ENCODE measurements around the gene GPR132. TPM values are rescaled to one million over a fixed set of nuclear protein-coding genes. Genes with fewer than 3 reads are reported as not detected.
"Not testable (repeated sequence)": the region's sequence is repeated elsewhere in the genome, so short reads cannot be mapped to it uniquely, and the experiment has no call there.

Gene GPR132
- total RNA-seq, 1 donor from 2014 or later, result not detected

- peak overlapping the region in 1 of 2 donors; percentile 42 for H3K4me3 ChIP-seq
- no peak for TF ChIP-seq CTCF (IDR thresholded peaks at IDR 0.05)
- no peak for DNase-seq (ENCODE audit: low spot score in 2 of 2)
- H3K27ac ChIP-seq, result no peak overlapping the region
- H3K9me3 ChIP-seq, result no peaks in the 10 kb centered on the region
- intact Hi-C loops (cut with DNase I), result no loop called here
- no peaks in the 10 kb centered on the region for H3K4me1 ChIP-seq
- H3K27me3 ChIP-seq, result no peaks in the 10 kb centered on the region
- no peaks in the 10 kb centered on the region for H3K36me3 ChIP-seq
These were observed 1.2 kb downstream of the GPR132 start for GRCh38 chr14:105064001-105064400.

- H3K4me1 ChIP-seq; intact Hi-C loops (cut with DNase I); H3K27ac ChIP-seq; H3K36me3 ChIP-seq; DNase-seq (ENCODE audit: low spot score in 2 of 2); H3K9me3 ChIP-seq; H3K4me3 ChIP-seq; H3K27me3 ChIP-seq: not testable (repeated sequence)
These were observed 1.7 kb downstream of the GPR132 start for GRCh38 chr14:105063506-105063905.

GRCh38 chr14:105063056-105063455 is 2.2 kb downstream of the GPR132 start:
- Histone ChIP-seq H3K4me3 (no peak overlapping the region), H3K27ac (no peak overlapping the region), H3K27me3 (no peaks in the 10 kb centered on the region), H3K4me1 (no peaks in the 10 kb centered on the region), H3K9me3 (no peaks in the 10 kb centered on the region), H3K36me3 (no peaks in the 10 kb centered on the region)
- TF ChIP-seq CTCF (IDR thresholded peaks at IDR 0.05), result no peak
- no peak for DNase-seq (ENCODE audit: low spot score in 2 of 2)
- intact Hi-C loops (cut with DNase I), result no loop called here

- TF ChIP-seq CTCF (IDR thresholded peaks at IDR 0.05), result no peak
- DNase-seq (ENCODE audit: low spot score in 2 of 2), result no peak
- H3K27ac ChIP-seq, result no peak overlapping the region
- intact Hi-C loops (cut with DNase I), result no loop called here
- no peaks in the 10 kb centered on the region for H3K9me3 ChIP-seq
- no peaks in the 10 kb centered on the region for H3K36me3 ChIP-seq
- H3K4me1 ChIP-seq, result no peaks in the 10 kb centered on the region
- H3K4me3 ChIP-seq, result no peak overlapping the region
- H3K27me3 ChIP-seq, result no peaks in the 10 kb centered on the region
These were observed 3.2 kb downstream of the GPR132 start for GRCh38 chr14:105062048-105062433.

- no peak for DNase-seq (ENCODE audit: low spot score in 2 of 2)
- intact Hi-C loops (cut with DNase I), result no loop called here
- Histone ChIP-seq H3K9me3 (no peaks in the 10 kb centered on the region), H3K4me3 (peak overlapping the region in 1 of 2 donors; percentile 22), H3K36me3 (no peaks in the 10 kb centered on the region), H3K27ac (peak overlapping the region; percentile 14 to 53), H3K27me3 (no peaks in the 10 kb centered on the region), H3K4me1 (no peaks in the 10 kb centered on the region)
- no peak for TF ChIP-seq CTCF (IDR thresholded peaks at IDR 0.05)
These were observed 3.7 kb downstream of the GPR132 start for GRCh38 chr14:105061428-105062047.

GRCh38 chr14:105060751-105061427 is 4.3 kb downstream of the GPR132 start:
- H3K27me3 ChIP-seq, result no peaks in the 10 kb centered on the region
- H3K9me3 ChIP-seq, result no peaks in the 10 kb centered on the region
- DNase-seq (ENCODE audit: low spot score in 2 of 2), result no peak
- TF ChIP-seq CTCF (IDR thresholded peaks at IDR 0.05), result no peak
- peak overlapping the region; percentile 14 to 53 for H3K27ac ChIP-seq
- H3K4me1 ChIP-seq, result no peaks in the 10 kb centered on the region
- peak overlapping the region in 1 of 2 donors; percentile 22 for H3K4me3 ChIP-seq
- no peaks in the 10 kb centered on the region for H3K36me3 ChIP-seq
- intact Hi-C loops (cut with DNase I), result no loop called here
